GM21528 (cell line): Measurements from ENCODE around the gene PHYH.
"Not testable (repeated sequence)": the region's sequence is repeated elsewhere in the genome, so short reads cannot be mapped to it uniquely, and the experiment has no call there.

ENCODE experiments used
- ATAC-seq: cut with Tn5 transposase; IDR thresholded peaks from one replicate; pipeline ENCODE4 v1.9.1; 2021; ENCODE audit warnings: mild to moderate bottlenecking, moderate library complexity; ENCODE audit not compliant: unreplicated experiment, low FRiP score

PHYH gene

DNA sequence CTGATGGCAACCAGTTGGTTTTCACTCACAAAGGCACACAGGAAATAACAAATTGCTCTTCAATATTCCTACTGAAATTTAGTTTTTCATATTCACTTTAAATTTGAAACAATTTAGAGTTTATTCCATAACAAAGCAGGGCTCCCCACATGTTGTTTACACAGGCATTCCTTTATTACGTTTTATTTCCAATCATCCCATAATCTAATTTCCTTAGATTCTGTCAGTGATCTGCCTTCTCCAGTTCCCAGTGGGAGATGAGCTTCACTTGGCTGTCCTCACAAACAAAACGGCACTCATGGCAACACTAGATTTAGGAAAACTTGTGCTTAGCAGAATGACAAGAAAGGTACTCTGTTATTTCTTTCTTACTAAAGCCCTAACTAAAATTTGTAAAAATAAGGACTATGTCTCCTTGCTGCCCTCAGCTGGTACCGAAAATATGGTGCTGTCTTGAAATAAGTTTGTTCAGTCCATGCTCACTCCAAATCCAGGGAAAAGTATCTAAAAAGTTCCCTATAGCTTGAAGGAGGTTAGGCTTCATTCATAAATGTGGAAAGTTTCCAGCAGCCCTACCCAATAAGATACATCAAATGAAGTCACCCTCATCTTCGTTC is 23.0 kb downstream of the PHYH start:
- no peak for ATAC-seq

DNA sequence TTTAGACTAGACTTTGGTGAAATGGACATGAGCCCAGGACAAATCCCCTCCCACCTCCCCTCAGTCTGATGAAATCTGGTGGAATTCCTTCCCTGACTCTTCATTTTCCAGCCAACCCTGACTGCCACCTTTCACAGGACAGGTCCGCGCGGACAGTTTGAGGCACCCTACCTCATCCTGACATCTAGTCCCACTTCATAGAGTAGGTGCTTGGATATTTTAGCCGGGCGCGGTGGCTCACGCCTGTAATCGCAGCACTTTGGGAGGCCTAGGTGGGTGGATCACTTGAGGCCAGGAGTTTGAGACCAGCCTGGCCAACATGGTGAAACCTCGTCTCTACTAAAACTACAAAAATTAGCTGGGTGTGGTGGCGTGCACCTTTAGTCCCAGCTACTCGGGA is 23.7 kb downstream of the PHYH start:
- not testable (repeated sequence) for ATAC-seq

DNA sequence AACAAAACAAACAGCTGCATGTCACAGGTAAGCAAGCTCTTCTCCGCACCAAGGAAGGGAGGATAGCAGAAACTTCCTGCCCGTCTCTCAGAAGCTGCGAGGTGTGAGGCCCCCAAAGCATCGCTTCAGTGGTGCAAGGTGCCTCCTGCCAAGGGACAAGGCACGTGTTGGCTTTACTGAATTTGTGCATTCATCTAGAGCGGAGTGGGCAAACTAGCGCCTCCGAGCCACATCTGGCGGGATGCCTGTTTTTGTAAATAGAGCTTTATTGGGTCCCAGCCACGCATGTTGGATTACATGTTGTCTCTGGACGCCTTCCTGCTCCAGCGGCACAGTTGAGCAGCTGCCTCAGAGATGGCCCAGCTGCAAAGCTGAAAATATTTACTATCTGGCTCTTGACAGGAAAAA is 27.7 kb downstream of the PHYH start:
- no peak for ATAC-seq

DNA sequence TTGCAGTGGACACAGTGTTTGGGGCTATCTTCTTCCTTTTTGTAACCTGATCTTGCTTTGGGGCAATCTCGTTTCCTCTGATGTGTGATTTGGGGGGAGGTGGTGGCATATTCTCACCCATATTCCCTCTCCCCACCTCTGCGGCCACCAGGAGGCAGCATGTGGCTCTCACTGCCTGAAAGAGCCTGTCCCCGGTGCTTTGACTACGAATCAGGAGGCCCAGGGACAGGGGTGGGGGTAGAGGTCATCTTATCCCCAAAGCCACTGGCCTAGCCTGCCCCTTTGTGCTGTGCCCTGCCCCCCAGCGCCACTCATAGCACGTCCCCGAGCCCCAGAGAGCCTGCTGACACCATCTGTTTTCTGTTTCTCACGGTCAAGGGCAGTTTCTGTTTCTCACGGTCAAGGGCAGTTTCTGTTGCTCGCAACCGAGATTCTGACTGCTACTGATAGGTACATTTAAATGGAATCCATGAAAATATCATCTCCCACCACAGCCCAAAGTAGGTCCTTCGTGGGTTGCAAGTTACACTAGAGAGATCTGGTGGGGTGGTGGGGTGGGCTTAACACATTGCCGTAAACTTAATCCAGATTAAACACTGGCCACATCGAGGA is 28.2 kb downstream of the PHYH start:
- no peak for ATAC-seq

DNA sequence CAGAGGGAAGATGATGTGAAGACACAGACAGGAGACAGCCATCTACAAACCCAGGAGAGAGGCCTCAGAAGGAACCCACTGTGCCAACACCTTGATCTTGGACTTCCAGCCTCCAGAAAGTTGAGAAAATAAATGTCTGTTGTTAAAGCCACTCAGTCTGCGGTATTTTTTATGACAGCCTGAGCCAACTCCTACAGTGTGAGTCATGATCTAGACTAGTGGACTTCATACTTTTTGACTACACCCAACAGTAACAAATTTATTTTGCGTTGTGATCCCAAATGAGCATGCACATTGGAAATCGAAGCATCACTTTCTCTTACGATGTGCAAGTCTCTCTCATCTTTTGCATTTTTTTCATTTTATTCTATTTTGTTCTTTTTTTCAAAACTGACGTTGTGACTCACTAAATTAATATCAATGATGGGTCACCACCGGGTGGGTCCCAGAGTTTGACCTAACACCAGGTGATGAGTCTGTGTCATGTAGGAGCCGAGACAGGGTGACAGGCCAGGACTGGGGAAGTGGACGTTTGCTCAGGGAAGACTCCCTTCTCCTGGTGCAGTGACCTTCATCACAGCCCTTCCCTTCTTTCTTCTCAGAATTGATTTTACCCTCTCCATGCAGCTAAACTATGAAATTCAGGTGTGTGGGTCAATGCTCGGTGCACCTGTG is 28.9 kb downstream of the PHYH start:
- no peak for ATAC-seq

DNA sequence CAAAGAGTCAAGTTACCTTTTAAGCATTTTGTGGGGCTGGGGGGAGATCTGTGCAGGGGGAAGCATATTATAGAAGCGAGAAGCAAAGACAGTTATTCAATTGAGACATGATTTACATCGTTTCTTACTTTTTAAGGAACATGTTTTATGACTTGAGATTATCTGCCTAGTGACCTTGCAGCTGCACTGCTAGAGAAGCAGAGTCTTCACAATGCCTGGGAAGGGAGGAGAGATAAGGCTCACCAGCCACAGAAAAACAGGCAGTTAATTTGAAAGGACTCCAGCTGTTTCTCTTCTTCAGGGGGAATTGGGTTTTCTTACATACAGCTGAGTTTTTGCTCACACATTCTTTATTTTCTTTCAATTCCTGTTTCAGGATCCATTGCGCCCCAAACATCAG is 31.0 kb downstream of the PHYH start:
- ATAC-seq, result no peak

DNA sequence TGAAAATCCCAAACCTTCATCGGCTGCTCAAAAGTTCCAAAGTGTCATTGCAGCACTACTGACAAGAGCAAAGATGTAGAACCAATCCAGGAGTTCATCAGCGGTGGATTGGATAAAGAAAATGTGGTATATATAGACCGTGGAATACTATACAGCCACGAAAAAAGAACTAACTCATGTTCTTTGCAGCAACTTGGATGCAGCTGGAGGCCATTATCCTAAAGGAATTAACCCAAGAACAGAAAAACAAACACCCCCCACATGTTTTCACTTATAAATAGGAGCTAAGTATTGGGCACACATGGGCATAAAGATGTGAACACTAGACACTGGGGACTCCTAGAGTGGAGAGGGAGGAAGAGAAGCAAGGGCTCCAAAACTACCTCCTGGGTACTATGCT is 31.6 kb downstream of the PHYH start:
- no peak for ATAC-seq

DNA sequence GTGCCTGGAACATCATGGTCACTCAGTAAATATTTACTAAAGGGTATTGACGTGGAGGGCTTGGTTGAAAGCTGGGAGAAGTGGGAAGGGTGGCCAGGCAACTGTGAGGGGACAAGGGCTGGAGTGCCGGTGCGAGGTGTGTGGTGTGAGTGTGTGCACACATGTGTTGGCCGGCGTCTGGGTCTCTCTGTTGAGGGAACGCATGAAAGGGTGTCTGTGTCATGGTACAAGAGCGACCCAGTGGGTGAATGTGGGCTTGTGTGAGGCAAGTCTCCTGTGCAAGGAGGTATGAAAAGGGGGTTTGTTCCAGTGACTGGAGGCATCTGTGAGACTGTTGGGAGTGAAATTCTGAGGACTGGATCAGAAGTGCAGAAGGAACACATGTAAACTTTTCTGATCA is 36.3 kb downstream of the PHYH start:
- no peak for ATAC-seq

DNA sequence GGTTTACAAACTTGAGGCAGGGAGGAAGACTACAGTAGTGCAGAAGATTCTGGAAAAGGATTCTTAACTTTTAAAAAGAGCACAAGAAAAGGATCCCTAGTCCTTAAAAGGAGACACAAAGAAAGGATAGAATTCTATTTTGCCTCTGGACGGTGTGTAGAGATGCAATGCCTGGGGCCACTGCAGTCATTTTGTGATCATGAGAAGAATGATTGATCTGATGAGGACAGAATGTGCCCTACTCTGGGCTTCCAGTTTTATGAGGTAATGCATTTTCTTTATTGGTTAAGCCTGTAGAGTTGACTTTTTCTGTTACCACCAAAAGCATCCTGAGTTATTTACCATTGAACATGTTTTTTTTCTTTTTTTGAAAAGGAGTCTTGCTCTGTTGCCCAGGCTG is 37.4 kb downstream of the PHYH start:
- ATAC-seq, result no peak

DNA sequence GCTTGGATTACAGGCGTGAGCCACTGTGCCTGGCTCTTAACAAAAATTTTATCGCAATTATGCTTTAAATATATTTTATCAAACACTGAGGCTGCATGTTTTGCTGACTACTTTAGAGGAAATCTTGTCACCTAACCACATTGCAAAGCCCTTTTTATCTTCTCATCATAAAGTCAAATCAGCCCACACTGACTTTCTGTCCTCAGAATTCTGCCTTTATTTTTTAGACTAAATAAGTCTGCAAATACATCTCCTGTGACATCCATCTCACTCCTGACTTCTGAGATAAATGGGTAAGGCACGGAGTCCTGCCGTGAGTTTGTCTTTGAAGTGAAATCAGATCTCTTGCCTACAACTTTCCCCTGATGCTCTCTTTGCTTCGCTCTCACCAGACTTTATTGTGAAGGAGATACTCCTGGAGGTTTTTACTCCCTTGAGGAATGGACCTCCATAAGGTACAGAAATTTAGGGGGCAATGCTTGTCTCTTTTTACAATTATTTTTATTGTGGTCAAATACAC is 42.2 kb downstream of the PHYH start:
- ATAC-seq, result no peak

DNA sequence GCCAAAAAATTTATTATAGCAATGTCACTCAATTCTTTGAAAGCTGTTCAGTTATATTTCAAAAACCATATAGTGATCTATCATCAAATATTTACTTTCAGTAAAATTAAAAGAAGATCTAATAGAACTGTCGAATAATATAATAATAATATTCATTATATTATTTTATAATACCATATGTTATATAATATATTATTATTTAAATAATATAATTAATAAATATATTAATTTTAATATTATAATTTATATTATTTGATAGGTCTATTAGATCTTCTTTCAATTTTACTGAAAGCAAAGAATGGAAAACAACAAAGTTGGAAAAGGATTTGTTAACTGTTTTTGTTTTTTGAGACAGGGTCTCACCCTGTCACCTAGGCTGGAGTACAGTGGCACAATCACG is 43.2 kb downstream of the PHYH start:
- ATAC-seq, result no peak

DNA sequence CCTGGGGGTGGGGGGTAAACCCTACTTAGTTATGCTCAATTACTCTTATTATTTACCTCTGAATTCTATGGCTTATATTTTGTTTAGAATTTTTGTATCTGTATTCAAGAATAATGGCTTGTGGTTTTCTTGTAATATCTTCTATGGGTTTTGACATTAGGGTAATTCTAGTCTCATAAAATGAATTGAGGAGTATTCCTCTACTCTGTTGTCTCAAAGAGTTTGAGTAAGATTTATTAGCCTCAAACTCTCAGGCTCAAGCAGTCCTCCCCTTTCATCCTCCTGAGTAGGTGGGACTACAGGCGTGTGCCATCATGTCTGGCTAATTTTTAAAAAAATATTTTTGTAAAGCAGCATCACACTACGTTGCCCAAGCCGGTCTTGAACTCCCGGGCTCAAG is 46.1 kb downstream of the PHYH start:
- ATAC-seq, result no peak

DNA sequence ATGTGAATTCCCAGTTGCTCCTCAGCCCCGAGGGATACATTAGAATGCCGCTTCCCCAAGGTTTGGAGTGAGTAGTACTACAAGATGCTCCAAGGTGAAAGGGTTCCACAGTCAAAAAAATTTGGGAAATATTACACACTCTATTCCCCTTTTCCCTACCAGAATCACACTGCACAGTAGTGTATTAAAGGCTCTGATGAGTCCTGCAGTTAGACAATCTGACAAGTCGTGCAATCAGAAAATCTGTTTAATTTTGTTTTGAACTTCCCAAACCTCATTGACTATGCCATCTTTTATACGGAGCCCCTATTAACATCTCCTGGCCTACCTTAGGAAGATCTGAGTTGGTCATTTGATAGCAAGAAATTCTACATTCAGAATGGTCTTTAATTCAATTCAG is 52.1 kb downstream of the PHYH start:
- ATAC-seq, result no peak

DNA sequence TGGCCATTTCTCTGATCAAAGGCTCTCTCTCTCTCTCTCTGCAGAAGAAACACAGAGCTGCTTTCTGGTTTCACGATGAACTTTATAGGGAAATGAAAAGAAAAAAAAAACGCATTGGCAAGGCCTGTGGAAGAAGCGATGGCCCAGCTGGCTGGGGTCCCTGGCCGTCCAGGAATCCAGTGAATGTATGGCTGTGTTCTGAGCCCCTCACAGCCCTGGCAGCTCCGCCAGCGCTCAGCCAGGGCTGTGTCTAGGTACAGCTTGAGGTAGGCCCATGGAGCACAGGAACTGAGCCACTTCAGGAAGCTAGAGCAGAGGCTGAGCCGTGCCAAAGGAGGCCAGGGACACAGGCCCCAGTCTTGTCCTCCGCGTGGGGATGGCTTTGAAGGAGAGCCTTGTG is 52.6 kb downstream of the PHYH start:
- no peak for ATAC-seq

DNA sequence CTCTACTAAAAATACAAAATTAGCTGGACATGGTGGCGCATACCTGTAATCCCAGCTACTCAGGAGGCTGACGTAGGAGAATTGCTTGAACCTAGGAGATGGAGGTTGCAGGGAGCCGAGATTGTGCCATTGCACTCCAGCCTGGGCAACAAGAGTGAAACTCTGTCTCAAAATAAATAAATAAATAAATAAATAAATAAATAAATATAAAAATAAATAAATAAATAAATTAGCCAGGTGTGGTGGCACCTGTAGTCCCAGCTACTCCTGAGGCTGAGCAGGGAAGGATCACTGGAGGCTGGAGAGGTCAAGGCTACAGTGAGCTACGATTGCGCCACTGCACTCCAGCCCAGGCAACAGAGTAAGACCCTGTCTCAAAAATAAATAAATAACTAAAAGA is 57.6 kb downstream of the PHYH start:
- not testable (repeated sequence) for ATAC-seq

DNA sequence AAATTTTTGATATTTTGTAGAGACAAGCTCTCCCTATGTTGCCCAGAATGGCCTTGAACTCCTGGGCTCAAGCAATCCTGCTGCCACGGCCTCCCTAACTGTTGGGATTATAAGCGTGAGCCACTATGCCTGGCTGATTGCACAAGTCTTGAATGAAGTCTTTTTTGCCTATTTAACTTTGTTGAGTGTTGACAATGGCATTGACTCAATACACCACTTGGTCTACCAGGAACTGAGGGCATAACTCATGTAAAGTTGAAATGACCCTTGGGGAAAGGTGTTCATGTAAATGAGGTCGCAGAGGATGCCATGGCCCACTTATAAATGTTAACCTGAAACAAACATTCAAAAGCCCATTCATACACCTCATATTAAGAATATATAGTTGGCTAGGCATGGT is 58.3 kb downstream of the PHYH start:
- ATAC-seq, result no peak

DNA sequence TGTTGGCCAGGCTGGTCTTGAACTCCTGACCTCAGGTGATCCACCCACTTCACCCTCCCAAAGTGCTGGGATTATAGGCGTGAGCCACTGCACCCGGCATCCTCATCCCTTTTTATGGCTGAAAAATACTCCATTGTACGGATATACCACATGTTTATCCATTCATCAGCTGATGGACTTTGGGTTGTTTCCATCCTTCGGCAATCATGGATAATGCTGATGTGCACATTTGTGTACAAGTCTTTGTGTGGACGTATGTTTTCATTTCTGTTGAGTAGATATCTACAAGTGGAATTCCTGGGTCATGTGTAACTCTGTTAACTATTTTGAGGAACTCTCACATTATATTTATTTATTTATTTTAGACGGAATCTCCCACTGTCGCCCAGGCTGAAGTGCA is 59.9 kb downstream of the PHYH start:
- no peak for ATAC-seq

DNA sequence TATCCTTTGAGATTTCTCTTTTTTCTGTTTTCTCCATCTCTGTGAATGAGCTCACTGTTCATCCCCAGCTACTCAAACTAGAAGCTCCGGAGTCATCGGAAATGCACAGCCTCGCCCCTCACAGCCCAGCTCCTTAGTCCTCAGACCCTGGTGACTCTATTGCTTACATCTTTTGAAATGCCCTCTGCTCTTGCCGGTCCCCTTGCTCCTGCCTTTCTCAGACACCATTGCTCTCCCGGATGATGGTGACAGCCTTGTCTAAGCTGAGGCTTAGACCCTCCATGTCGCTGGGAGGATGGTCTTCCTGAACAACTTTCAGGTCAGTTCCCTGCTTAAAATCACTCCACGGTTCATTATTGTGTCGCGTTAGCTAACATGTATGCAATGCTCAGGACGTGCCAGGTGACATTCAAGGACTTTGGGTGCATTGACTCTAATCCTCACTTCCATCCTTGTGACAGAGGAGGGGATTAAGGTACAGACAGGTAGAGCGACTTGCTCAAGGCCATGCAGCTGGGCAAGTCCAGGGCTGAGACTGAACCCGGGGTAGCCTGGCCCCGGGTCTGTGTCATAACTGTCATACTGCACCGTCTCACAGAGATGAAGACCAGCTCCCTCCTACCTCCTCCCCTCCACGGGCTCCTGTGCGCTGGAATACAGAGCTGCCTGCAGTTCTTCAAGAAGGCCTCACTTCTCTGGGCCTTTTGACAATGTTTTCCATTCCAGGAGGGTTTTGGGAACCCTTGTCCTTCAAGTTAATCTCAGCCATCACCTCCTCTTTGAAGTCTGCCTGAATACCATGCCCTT is 61.4 kb downstream of the PHYH start:
- no peak for ATAC-seq

DNA sequence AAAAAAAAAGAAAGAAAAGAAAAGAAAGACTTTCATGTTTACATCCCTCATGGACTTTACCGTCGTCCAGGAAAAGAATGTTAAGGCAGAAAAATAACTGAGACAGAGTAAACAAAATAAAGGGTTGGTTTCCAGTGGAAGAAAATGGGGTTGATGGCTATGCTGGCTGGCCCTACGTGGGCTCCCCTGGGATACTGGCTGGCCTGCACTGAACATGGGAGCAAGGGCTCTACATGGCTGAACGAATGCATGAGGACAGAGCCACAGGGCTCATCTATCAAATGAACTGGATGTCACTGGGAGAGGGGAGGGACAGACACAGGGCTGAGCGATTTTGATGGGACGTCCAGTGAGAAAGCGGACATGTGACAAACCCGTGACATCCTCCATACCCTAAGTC is 63.2 kb downstream of the PHYH start:
- no peak for ATAC-seq

DNA sequence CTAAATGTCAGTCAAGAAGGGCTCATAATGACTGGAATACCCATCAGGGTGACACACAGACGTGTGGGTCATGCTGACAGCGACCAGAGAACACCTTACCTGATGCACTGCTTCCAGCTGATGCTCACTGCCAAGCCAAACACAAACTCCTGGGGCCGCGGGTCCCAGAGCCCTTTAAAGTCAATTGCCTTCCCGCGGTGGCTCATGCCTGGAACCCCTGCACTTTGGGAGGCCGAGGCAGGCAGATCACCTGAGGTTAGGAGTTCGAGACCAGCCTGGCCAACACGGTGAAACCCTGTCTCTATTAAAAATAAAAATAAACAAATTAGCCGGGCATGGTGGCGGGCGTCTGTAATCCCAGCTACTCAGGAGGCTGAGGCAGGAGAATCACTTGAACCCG is 65.1 kb downstream of the PHYH start:
- ATAC-seq, result not testable (repeated sequence)

DNA sequence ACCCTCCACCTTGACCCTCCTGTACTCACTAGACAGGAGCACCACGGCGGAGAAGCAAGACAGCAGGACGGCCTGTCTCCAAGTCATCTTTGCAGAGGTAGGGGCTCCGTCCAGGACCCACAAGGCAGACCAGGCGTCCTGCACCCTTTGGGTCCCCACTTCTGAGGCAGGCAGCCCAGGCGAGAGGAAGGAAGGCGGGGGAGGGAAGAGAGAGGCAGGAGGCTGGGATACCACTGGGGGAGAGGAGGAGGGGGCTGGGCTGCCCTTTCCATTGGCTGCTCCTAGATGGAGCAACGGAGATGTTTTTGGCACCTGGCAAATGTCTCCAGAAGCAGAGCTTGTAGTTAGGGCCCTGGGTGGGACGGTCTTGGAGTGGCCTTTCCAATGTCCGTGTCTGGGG is 65.7 kb downstream of the PHYH start, which contains the start of gene UCMA:
Gene UCMA, minus strand, starts transcription at position 203 of the 400 bp plus-strand sequence. Its CDS starts 116 bp downstream, at position 87.
- no peak for ATAC-seq
